ENCODE data around the gene CSKMT.

The CSKMT gene

GRCh38 chr11:62715150-62716130, 50.3 kb downstream of the CSKMT start:
- DNase-seq (ENCODE audit: low read depth in 2 of 2, low spot score in 1 of 2) = no peak

- DNase-seq (ENCODE audit: low read depth in 2 of 2, low spot score in 1 of 2) = no peak
Observed at GRCh38 chr11:62716206-62716605, 51.1 kb downstream of the CSKMT start.

- no peak for DNase-seq (ENCODE audit: low read depth in 2 of 2, low spot score in 1 of 2)
Observed at GRCh38 chr11:62716816-62717215, 51.7 kb downstream of the CSKMT start.

Measured in stimulated activated CD8-positive, alpha-beta memory T cell treated with anti-CD3 and anti-CD28 coated beads, Interleukin-4, amount 100 ng/mL, for 4 hours (primary cell).